GM19468 (cell line): Measurements from ENCODE around the gene PCDHA1.
"Not testable (repeated sequence)": the region's sequence is repeated elsewhere in the genome, so short reads cannot be mapped to it uniquely, and the experiment has no call there.

Experiments used
- ATAC-seq: cut with Tn5 transposase; IDR thresholded peaks from one replicate; pipeline ENCODE4 v1.9.1; 2021; ENCODE audit warnings: mild to moderate bottlenecking, moderate library complexity, moderate number of reproducible peaks; ENCODE audit not compliant: unreplicated experiment; ENCODE audit errors: extremely low read depth

Gene PCDHA1

GRCh38 chr5:140848139-140849102, 62.5 kb downstream of the PCDHA1 start, which contains the start of gene PCDHA9:
Gene PCDHA9 (plus strand): TSS chr5:140848382. CDS start chr5:140848496, 114 bp downstream.
- not testable (repeated sequence) for ATAC-seq

GRCh38 chr5:140849831-140850634, 64.1 kb downstream of the PCDHA1 start:
- ATAC-seq: not testable (repeated sequence)

GRCh38 chr5:140855772-140856674, 70.1 kb downstream of the PCDHA1 start, which contains the start of gene PCDHA10:
Gene PCDHA10 (plus strand): TSS chr5:140855897. CDS start chr5:140856049, 152 bp downstream.
- ATAC-seq: no peak

GRCh38 chr5:140857177-140857986, 71.4 kb downstream of the PCDHA1 start:
- no peak for ATAC-seq

GRCh38 chr5:140857987-140858240, 72.0 kb downstream of the PCDHA1 start:
- no peak for ATAC-seq

- no peak for ATAC-seq
These were observed 76.7 kb downstream of the PCDHA1 start for GRCh38 chr5:140862441-140863295.

GRCh38 chr5:140868721-140869554, 83.0 kb downstream of the PCDHA1 start, which contains the start of gene PCDHA11:
Gene PCDHA11 (plus strand): TSS chr5:140868957. CDS start chr5:140869104, 147 bp downstream.
- ATAC-seq: no peak

- no peak for ATAC-seq
These were observed 83.6 kb downstream of the PCDHA1 start for GRCh38 chr5:140869555-140869886.

GRCh38 chr5:140870221-140871201, 84.6 kb downstream of the PCDHA1 start:
- no peak for ATAC-seq

- ATAC-seq: no peak
These were observed 89.4 kb downstream of the PCDHA1 start, which contains the start of gene PCDHA12 for GRCh38 chr5:140875085-140876065. Gene PCDHA12 (plus strand): TSS chr5:140875308. CDS start chr5:140875473, 165 bp downstream.

GRCh38 chr5:140876541-140877261, 90.8 kb downstream of the PCDHA1 start:
- ATAC-seq: not testable (repeated sequence)

GRCh38 chr5:140877262-140877581, 91.3 kb downstream of the PCDHA1 start:
- ATAC-seq: no peak

- ATAC-seq: no peak
These were observed 96.1 kb downstream of the PCDHA1 start, which contains the start of gene PCDHA13 for GRCh38 chr5:140881889-140882590. Gene PCDHA13 (plus strand): TSS chr5:140882124. CDS start chr5:140882269, 145 bp downstream.

- no peak for ATAC-seq
These were observed 96.6 kb downstream of the PCDHA1 start for GRCh38 chr5:140882591-140882899.
